Endothelial cell of umbilical vein (primary cell): Measurements from ENCODE around the gene MISP. TPM values are rescaled to one million over a fixed set of nuclear protein-coding genes. Genes with fewer than 3 reads are reported as not detected.

Experiments
- BruUV-seq: library from RNA; stranded (reverse); fragments of 400-500 nt; replicated peaks from 2 replicates; lab custom pipeline; 2021; lab: Mats Ljungman, UMichigan
- CTCF ChIA-PET: fragments of 300-600, 350-600 bp; sonication (Branson Sonifier 250); formaldehyde crosslinking; loops from one replicate; lab custom pipeline; 2021; ENCODE audit warnings: antibody characterized with exemption, inconsistent platforms; lab: Charles Lee
- POLR2A ChIA-PET: fragments of 300-600, 350-600 bp; sonication (Branson Sonifier 250); formaldehyde crosslinking; loops from one replicate; lab custom pipeline; 2021; ENCODE audit warnings: antibody characterized with exemption, inconsistent platforms; lab: Charles Lee
- DNase-seq: peaks from one replicate; pipeline ENCODE4 v3.0.0-alpha.2; 2011; ENCODE audit warnings: low read depth, low spot score
- FAIRE-seq: peaks from 2 replicates; lab custom pipeline; 2011; peaks lifted over from hg19 to GRCh38; lab: Jason Lieb, UNC
- H2AFZ ChIP-seq: 2 replicates; pipeline ENCODE4 v1.6.0; 2012; ENCODE audit warnings: low read depth, low read length, control low read depth, inconsistent platforms
- H3K27ac ChIP-seq: 2 replicates; pipeline ENCODE4 v1.5.1; 2011; ENCODE audit warnings: low read depth, mild to moderate bottlenecking, control low read depth, low read length, moderate library complexity; ENCODE audit not compliant: insufficient read depth
- H3K27me3 ChIP-seq, 2 experiments: 2 replicates each; pipeline versions ENCODE4 v1.6.0 to v1.6.1; 2011; ENCODE audit warnings: low read length in 2 of 2, mixed read lengths in 1 of 2; ENCODE audit not compliant: control insufficient read depth in 2 of 2, insufficient read depth in 2 of 2
- H3K36me3 ChIP-seq, 2 experiments: 2 replicates in 1 of 2; 3 replicates in 1 of 2; pipeline ENCODE4 v1.5.1; 2011; ENCODE audit warnings: low read length in 2 of 2, mild to moderate bottlenecking in 1 of 2, moderate library complexity in 1 of 2; ENCODE audit not compliant: control insufficient read depth in 2 of 2, insufficient read depth in 2 of 2; ENCODE audit errors: extremely low read depth in 1 of 2
- H3K4me1 ChIP-seq: 3 replicates; pipeline ENCODE4 v1.5.1; 2011; ENCODE audit warnings: mild to moderate bottlenecking, low read length; ENCODE audit not compliant: control insufficient read depth, insufficient read depth; ENCODE audit errors: extremely low read depth
- H3K4me2 ChIP-seq: 2 replicates; pipeline ENCODE4 v1.6.1; 2011; ENCODE audit warnings: low read length, control low read depth, mixed read lengths; ENCODE audit not compliant: insufficient read depth
- H3K4me3 ChIP-seq, 3 experiments: fragments of 200-600 bp in 1 of 3; sonication (generic), shearing (Covaris generic) in 1 of 3; replicated peaks in 1 of 3; 2 replicates each; pipeline ENCODE4 v1.5.1; 2011 to 2016; ENCODE audit warnings: control low read depth in 3 of 3, low read length in 3 of 3, mild to moderate bottlenecking in 2 of 3, inconsistent platforms in 1 of 3, low read depth in 1 of 3, moderate library complexity in 1 of 3; ENCODE audit not compliant: insufficient read depth in 1 of 3
- H3K79me2 ChIP-seq: 2 replicates; pipeline ENCODE4 v1.6.0; 2012; ENCODE audit warnings: low read length, inconsistent platforms; ENCODE audit not compliant: control insufficient read depth, insufficient read depth
- H3K9ac ChIP-seq: replicated peaks from 2 replicates; pipeline ENCODE3; 2011; ENCODE audit warnings: low read length, control low read depth; ENCODE audit not compliant: insufficient read depth; ENCODE audit errors: extremely low read depth
- H3K9me1 ChIP-seq: replicated peaks from 3 replicates; pipeline ENCODE4 v1.6.0; 2011; ENCODE audit warnings: mild to moderate bottlenecking, low read length; ENCODE audit not compliant: control insufficient read depth, insufficient read depth; ENCODE audit errors: extremely low read depth
- H3K9me3 ChIP-seq: replicated peaks from 2 replicates; pipeline ENCODE4 v1.5.1; 2012; ENCODE audit warnings: low read length, inconsistent platforms; ENCODE audit not compliant: control insufficient read depth, insufficient read depth
- H4K20me1 ChIP-seq: replicated peaks from 2 replicates; pipeline ENCODE3; 2011; ENCODE audit warnings: mild to moderate bottlenecking, low read length; ENCODE audit not compliant: control insufficient read depth, insufficient read depth; ENCODE audit errors: extremely low read depth
- EZH2 ChIP-seq: IDR thresholded peaks from 2 replicates; pipeline ENCODE4 v1.6.1; 2012; ENCODE audit warnings: borderline replicate concordance, low read depth, mild to moderate bottlenecking, moderate library complexity, low read length, inconsistent platforms; ENCODE audit not compliant: severe bottlenecking
- FOS ChIP-seq: IDR thresholded peaks from 2 replicates; pipeline ENCODE4 v1.6.1; 2011; ENCODE audit warnings: mild to moderate bottlenecking, low read length, moderate library complexity, borderline replicate concordance; ENCODE audit not compliant: insufficient read depth
- GATA2 ChIP-seq: IDR thresholded peaks from 2 replicates; pipeline ENCODE4 v1.7.0; 2011; ENCODE audit warnings: low read depth, mild to moderate bottlenecking, moderate library complexity, mixed read lengths, low read length; ENCODE audit not compliant: insufficient read length, insufficient read depth
- JUN ChIP-seq: IDR thresholded peaks from 2 replicates; pipeline ENCODE4 v1.6.1; 2011; ENCODE audit warnings: borderline replicate concordance, low read depth; ENCODE audit not compliant: insufficient read length, insufficient read depth
- MYC ChIP-seq: IDR thresholded peaks from one replicate; pipeline ENCODE4 v1.6.1; 2011; ENCODE audit warnings: mild to moderate bottlenecking, low read depth, low read length
- POLR2A ChIP-seq: IDR thresholded peaks from 2 replicates; pipeline ENCODE4 v1.6.1; 2012; ENCODE audit warnings: low read depth, mild to moderate bottlenecking, control low read depth, low read length
- POLR2AphosphoS5 ChIP-seq: IDR thresholded peaks from 2 replicates; pipeline ENCODE4 v1.6.1; 2012; ENCODE audit warnings: low read depth, mild to moderate bottlenecking, control low read depth, low read length, moderate library complexity; ENCODE audit not compliant: insufficient read depth
- dilution Hi-C: fragments of 300-500 bp; cut with MboI; formaldehyde crosslinking; loops from one replicate; pipeline ENCODE4 v1.15.0; 2019; ENCODE audit warnings: low sequenced_read_pairs; ENCODE audit not compliant: extremely low pct_ligation_motif_present
- intact Hi-C: fragments of 100-400 bp; cut with micrococcal nuclease; formaldehyde crosslinking; loops from one replicate; pipeline ENCODE4 v1.10.0; 2022
- polyA plus RNA-seq, 4 experiments: library from polyadenylated mRNA; depleted of rRNA in 3 of 4; stranded (reverse) in 3 of 4; unstranded in 1 of 4; fragments of >200 nt; gene quantifications; 2 replicates each; pipeline versions ENCODE4 v1.2.1 to v1.2.3, GENCODE V29; 2011 to 2012; ENCODE audit warnings: missing spikeins in 1 of 4
- total RNA-seq: library from RNA; stranded (reverse); gene quantifications from 2 replicates; pipeline ENCODE4 v1.2.3, GENCODE V29; 2021
- TF ChIP-seq, protein P1 (sequence below): IDR thresholded peaks from 2 replicates; pipeline ENCODE4 v1.6.1; 2011; ENCODE audit not compliant: insufficient read depth, insufficient read length
- TF ChIP-seq, protein P2 (sequence below), 2 donors: IDR thresholded peaks; 1 replicate in 1 of 2; 2 replicates in 1 of 2; pipeline ENCODE4 v1.5.1; 2011; ENCODE audit warnings: low read length in 2 of 2, mild to moderate bottlenecking in 2 of 2, moderate library complexity in 2 of 2, control low read depth in 1 of 2, inconsistent platforms in 1 of 2, low read depth in 1 of 2; ENCODE audit not compliant: insufficient read depth in 1 of 2; ENCODE audit errors: extremely low read depth in 1 of 2

Gene MISP
- total and polyA plus RNA-seq, 2 donors (not counting 3 experiments of a cell fraction or from before 2014, with no cell fraction given) = not detected

DNA sequence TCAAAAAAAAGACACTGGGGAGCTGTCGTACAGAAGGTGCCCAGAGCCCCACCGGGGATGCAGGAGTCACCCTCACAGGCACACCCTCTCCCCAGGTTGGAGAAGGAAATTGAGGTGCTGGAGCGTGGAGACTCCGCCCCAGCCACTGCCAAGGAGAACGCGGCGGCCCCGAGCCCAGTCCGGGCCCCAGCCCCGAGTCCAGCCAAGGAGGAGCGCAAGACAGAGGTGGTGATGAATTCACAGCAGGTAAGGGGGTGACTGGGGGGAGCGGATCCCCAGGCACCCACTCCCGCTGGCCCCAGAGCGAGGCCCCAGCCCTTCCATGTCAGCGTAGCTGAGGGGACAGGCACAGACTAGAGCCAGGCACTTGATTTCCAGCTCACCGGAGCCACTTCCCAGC is 19.9 kb upstream of the MISP start:
- dilution Hi-C loops (no loop called here), intact Hi-C loops (no loop called here)
- Histone ChIP-seq H3K4me2 (no peak overlapping the region), H3K9me3 (no peaks in the 10 kb centered on the region), H3K9ac (no peak overlapping the region), H3K27me3 (no peaks in the 10 kb centered on the region), H2AFZ (no peak overlapping the region), H3K79me2 (no peaks in the 10 kb centered on the region), H3K4me3 (no peak overlapping the region), H4K20me1 (no peaks in the 10 kb centered on the region), H3K4me1 (peaks cover 8% of the 10 kb centered on the region), H3K36me3 (no peaks in the 10 kb centered on the region), H3K9me1 (no peaks in the 10 kb centered on the region), H3K27ac (no peak overlapping the region)
- FAIRE-seq = no peak
- TF ChIP-seq GATA2 (no peak), POLR2A (no peak), POLR2AphosphoS5 (no peak), EZH2 (no peak), MYC (no peak), JUN (no peak), FOS (no peak)
- TF ChIP-seq, protein P1, sequence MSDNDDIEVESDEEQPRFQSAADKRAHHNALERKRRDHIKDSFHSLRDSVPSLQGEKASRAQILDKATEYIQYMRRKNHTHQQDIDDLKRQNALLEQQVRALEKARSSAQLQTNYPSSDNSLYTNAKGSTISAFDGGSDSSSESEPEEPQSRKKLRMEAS = no peak
- TF ChIP-seq, protein P2, sequence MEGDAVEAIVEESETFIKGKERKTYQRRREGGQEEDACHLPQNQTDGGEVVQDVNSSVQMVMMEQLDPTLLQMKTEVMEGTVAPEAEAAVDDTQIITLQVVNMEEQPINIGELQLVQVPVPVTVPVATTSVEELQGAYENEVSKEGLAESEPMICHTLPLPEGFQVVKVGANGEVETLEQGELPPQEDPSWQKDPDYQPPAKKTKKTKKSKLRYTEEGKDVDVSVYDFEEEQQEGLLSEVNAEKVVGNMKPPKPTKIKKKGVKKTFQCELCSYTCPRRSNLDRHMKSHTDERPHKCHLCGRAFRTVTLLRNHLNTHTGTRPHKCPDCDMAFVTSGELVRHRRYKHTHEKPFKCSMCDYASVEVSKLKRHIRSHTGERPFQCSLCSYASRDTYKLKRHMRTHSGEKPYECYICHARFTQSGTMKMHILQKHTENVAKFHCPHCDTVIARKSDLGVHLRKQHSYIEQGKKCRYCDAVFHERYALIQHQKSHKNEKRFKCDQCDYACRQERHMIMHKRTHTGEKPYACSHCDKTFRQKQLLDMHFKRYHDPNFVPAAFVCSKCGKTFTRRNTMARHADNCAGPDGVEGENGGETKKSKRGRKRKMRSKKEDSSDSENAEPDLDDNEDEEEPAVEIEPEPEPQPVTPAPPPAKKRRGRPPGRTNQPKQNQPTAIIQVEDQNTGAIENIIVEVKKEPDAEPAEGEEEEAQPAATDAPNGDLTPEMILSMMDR (IDR thresholded peaks at IDR 0.05; ENCODE audit: extremely low read depth in 1 of 2, insufficient read depth in 1 of 2, low read depth in 1 of 2, low read length in 2 of 2) = no peak
- DNase-seq = no peak
- ChIA-PET POLR2A (no interaction called here), CTCF (interaction anchor here (2.3 kb wide), 1 partner anchor 65 kb away, joined by 7 read pairs; no protein-coding TSS in a partner anchor)
- no TSS peak for BruUV-seq
